ENCODE results near the gene BTG3. TPM values are rescaled to one million over a fixed set of nuclear protein-coding genes. Genes with fewer than 3 reads are reported as not detected.

BTG3 gene
- total RNA-seq, 1 donor from 2014 or later, result 17.1 TPM

- Mint-ChIP-seq H3K27ac (no peak overlapping the region), H3K4me3 (no peak overlapping the region), H3K4me1 (no peaks in the 10 kb centered on the region), H3K9me3 (no peaks in the 10 kb centered on the region), H3K27me3 (peaks cover 18% of the 10 kb centered on the region), H3K36me3 (ENCODE audit: low read depth) (no peaks in the 10 kb centered on the region)
- ChIA-PET CTCF (no interaction called here), POLR2A (no interaction called here)
- TF ChIP-seq CTCF (IDR thresholded peaks at IDR 0.05), result no peak
- intact Hi-C loops (cut with micrococcal nuclease), result no loop called here
- ATAC-seq (ENCODE audit: low read depth) (no peak), DNase-seq (no peak)
Observed at GRCh38 chr21:17575076-17575475, 37.6 kb downstream of the BTG3 start.

- no peak overlapping the region for H3K27ac Mint-ChIP-seq
- H3K4me1 Mint-ChIP-seq, result no peaks in the 10 kb centered on the region
- ChIA-PET POLR2A (no interaction called here), CTCF (no interaction called here)
- H3K4me3 Mint-ChIP-seq, result no peak overlapping the region
- H3K27me3 Mint-ChIP-seq, result peaks cover 18% of the 10 kb centered on the region
- intact Hi-C loops (cut with micrococcal nuclease), result no loop called here
- ATAC-seq (ENCODE audit: low read depth) (no peak), DNase-seq (no peak)
- no peaks in the 10 kb centered on the region for H3K9me3 Mint-ChIP-seq
- H3K36me3 Mint-ChIP-seq (ENCODE audit: low read depth), result no peaks in the 10 kb centered on the region
- no peak for TF ChIP-seq CTCF (IDR thresholded peaks at IDR 0.05)
Observed at GRCh38 chr21:17572431-17572830, 40.3 kb downstream of the BTG3 start.

- intact Hi-C loops (cut with micrococcal nuclease), result no loop called here
- Mint-ChIP-seq H3K4me1 (no peaks in the 10 kb centered on the region), H3K27me3 (peaks cover 18% of the 10 kb centered on the region), H3K27ac (no peak overlapping the region), H3K4me3 (no peak overlapping the region), H3K36me3 (ENCODE audit: low read depth) (no peaks in the 10 kb centered on the region), H3K9me3 (no peaks in the 10 kb centered on the region)
- ChIA-PET POLR2A (no interaction called here), CTCF (no interaction called here)
- ATAC-seq (ENCODE audit: low read depth) (no peak), DNase-seq (no peak)
- TF ChIP-seq CTCF (IDR thresholded peaks at IDR 0.05), result no peak
Observed at GRCh38 chr21:17570786-17571185, 41.9 kb downstream of the BTG3 start.

GRCh38 chr21:17560377-17561025 lies 52.2 kb downstream of the BTG3 start:
- ATAC-seq (ENCODE audit: low read depth), result no peak
- intact Hi-C loops (cut with micrococcal nuclease), result no loop called here
- no peak for TF ChIP-seq CTCF (IDR thresholded peaks at IDR 0.05)
- no peaks in the 10 kb centered on the region for H3K9me3 Mint-ChIP-seq
- no peak overlapping the region for H3K27ac Mint-ChIP-seq
- ChIA-PET CTCF (no interaction called here), POLR2A (no interaction called here)
- H3K36me3 Mint-ChIP-seq (ENCODE audit: low read depth), result no peaks in the 10 kb centered on the region
- DNase-seq, result no peak
- no peak overlapping the region for H3K4me3 Mint-ChIP-seq
- no peaks in the 10 kb centered on the region for H3K4me1 Mint-ChIP-seq
- peaks cover 6% of the 10 kb centered on the region for H3K27me3 Mint-ChIP-seq

GRCh38 chr21:17554679-17555465 lies 57.8 kb downstream of the BTG3 start:
- H3K27ac Mint-ChIP-seq, result no peak overlapping the region

More at GRCh38 chr21:17554679-17555465, 57.8 kb downstream of the BTG3 start:
- POLR2A ChIA-PET, result no interaction called here
- ATAC-seq (ENCODE audit: low read depth) (no peak), DNase-seq (no peak)
- Mint-ChIP-seq H3K4me3 (no peak overlapping the region), H3K36me3 (ENCODE audit: low read depth) (no peaks in the 10 kb centered on the region), H3K4me1 (no peaks in the 10 kb centered on the region), H3K9me3 (no peaks in the 10 kb centered on the region), H3K27me3 (peaks cover 5% of the 10 kb centered on the region)
- intact Hi-C loops (cut with micrococcal nuclease), result no loop called here
- no peak for TF ChIP-seq CTCF (IDR thresholded peaks at IDR 0.05)
- CTCF ChIA-PET, result no interaction called here
